ENCODE results near the gene ATP6V1F.

- TF ChIP-seq CTCF (IDR thresholded peaks at IDR 0.05) (no peak), POLR2A (IDR thresholded peaks at IDR 0.05) (no peak)
Observed at GRCh38 chr7:128831994-128832879, 30.4 kb upstream of the ATP6V1F start.

All from thyroid gland (tissue), 4 donors.